Retinal pigment epithelial cell (primary cell): ENCODE data around the gene ZNF275.

Experiments used
- DNase-seq: peaks from one replicate; pipeline ENCODE4 v3.0.0-alpha.2; 2010; ENCODE audit warnings: low read depth
- H3K4me3 ChIP-seq: 2 replicates; pipeline ENCODE4 v1.5.1; 2011; ENCODE audit warnings: mild to moderate bottlenecking, low read length, control low read depth, moderate library complexity
- CTCF ChIP-seq: conservative IDR thresholded peaks from 2 replicates; pipeline ENCODE4 v1.5.1; 2011; ENCODE audit warnings: low read depth, low read length, control low read depth, inconsistent platforms

The ZNF275 gene

GRCh38 chrX:153397256-153397960 is 63.5 kb downstream of the ZNF275 start:
- no peak overlapping the region for H3K4me3 ChIP-seq
- no peak for DNase-seq
- no peak for TF ChIP-seq CTCF

GRCh38 chrX:153398275-153398960 is 64.5 kb downstream of the ZNF275 start:
- TF ChIP-seq CTCF: no peak
- DNase-seq: no peak

GRCh38 chrX:153400146-153401132 is 66.5 kb downstream of the ZNF275 start:
- peak; percentile 73 for TF ChIP-seq CTCF
- no peak for DNase-seq
- H3K4me3 ChIP-seq: no peak overlapping the region

More at GRCh38 chrX:153398275-153398960, 64.5 kb downstream of the ZNF275 start:
- no peak overlapping the region for H3K4me3 ChIP-seq

DNA sequence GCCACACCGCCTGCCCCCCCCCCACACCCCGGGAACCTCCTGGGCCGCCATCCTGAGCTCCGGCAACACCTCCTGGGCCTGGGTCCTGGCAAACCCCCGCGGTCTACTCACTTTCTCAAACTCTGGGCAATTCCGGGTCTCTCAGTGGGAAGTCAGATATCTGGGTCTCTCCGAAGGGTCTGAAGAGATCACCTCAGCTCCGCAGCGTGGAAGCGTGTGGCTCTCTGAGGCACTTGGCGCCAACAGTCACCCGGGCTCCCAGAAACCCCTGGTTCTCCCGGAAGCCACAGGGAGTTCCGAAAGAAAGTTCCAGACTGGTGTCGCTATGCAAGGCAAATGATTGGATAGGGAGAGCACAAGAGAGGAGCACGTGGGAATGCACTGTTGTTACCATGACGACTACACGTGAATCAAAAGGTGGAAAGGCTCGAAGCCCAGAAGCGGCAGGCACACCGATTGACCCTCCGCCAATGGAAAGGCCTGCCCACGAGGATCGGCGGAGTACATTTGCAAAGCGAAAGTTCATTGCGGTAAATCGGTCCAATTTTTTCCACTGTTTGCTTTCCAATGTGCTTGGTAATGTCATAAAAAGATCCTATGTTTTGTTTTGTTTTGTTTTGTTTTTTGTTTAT is 67.3 kb downstream of the ZNF275 start, which contains the start of gene PNMA6E:
Gene PNMA6E, minus strand, starts transcription at position 218 of the 632 bp plus-strand sequence. CDS start 2,501 bp downstream, outside the sequence.
- H3K4me3 ChIP-seq: no peak within 1 kb of the TSS
- no peak for TF ChIP-seq CTCF
- DNase-seq: no peak
